KG1 (cell line): ENCODE measurements around the gene LUC7L2.
"Not testable (repeated sequence)": the region's sequence is repeated elsewhere in the genome, so short reads cannot be mapped to it uniquely, and the experiment has no call there.

Experiments used
- DNase-seq: peaks from one replicate; lab custom pipeline; 2025; lab: John Stamatoyannopoulos, UW

LUC7L2 gene

DNA sequence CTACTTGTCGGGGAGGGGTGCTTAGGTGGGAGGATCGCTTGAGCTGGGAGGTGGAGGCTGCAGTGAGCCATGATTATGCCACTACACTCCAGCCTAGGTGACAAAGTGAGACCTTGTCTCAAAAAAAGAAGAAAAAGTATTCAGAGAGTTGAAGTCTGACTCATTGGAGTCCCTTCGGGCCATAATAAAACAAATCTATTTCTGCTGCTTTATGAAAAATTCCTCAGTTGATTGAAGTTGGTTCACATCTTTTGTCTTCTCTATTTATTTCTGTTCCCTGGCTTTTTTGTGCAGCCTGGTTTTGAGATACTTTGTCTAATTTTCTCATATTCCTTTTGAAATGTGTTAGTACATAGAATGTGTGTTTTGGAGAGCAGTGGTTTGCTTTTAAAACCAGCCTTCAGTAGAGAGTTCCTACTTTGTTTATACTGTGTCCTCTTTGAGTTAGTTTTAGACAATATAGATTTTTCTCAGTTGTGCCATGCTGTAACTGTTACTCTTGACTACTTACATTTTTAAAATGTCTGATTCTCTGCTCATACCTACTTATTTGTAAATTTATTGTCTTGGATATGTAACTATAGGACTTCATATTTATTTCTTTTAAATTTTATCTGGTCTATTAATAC lies 36.7 kb downstream of the LUC7L2 start:
- no peak for DNase-seq

DNA sequence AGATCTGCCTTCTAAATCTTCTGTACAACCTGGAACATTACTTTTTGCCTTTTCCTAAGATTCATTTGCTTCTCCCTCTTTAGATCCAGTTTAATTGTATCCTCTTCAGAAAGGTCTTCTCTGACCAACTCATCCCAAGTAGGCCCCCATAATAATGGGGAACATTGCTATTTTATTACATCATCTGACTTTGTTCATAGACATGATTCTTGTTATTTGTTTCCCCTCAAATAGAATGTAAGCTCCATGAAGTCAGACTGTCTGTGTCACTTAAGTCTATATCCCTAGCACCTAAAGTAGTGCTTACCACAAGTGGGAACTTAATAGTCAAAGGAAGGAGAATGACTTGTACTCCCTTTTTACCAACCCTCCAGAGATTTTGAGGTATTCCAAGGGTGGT lies 37.5 kb downstream of the LUC7L2 start:
- no peak for DNase-seq

DNA sequence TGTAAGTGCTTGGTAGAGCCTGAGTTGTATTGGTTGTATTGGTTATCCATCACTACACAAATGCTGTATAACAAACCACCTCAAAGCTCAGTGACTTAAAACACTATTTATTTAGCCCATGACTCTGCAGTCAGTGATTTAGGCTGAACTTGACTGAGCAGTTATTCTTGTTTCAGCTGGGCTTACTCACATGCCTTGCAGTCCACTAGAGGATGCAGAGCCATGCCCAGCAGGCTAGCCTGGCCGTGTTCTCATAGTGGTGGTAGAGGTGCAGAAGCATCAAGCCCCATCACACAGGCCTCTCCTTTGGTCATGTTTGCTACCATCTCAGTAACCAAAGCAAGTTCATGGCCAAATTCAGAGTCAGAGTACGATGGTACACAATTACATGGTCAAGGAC lies 43.9 kb downstream of the LUC7L2 start:
- DNase-seq = no peak

- no peak for DNase-seq
Observed at GRCh38 chr7:139407555-139407954, 47.9 kb downstream of the LUC7L2 start.

DNA sequence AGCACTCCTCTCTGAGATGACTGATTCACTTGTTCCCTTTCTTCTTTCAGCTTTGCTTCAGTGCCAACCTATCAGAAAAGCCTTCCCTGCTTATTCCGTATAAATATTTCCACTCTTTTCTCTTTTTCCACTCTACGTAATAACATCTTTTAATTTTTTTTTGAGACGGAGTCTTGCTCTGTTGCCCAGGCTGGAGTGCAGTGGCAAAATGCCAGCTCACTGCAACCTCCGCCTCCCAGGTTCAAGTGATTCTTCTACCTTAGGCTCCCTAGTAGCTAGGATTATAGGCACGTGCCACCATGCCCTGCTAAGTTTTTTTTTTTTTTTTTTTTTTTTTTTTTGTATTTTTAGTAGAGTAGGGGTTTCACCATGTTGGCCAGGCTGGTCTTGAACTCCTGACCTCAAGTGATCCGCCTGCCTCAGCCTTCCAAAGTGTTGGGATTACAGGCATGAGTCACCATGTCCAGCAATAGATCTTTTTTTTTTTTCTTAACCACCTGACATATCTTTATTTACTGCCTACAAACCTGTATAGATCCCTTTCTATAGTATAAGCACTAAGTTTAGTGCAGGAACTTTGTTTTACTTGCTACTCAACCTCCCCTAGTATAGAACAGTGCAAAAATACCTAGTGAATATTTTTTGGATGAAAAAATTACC lies 55.2 kb downstream of the LUC7L2 start:
- DNase-seq = not testable (repeated sequence)

- DNase-seq = no peak
Observed at GRCh38 chr7:139416405-139416804, 56.7 kb downstream of the LUC7L2 start.

DNA sequence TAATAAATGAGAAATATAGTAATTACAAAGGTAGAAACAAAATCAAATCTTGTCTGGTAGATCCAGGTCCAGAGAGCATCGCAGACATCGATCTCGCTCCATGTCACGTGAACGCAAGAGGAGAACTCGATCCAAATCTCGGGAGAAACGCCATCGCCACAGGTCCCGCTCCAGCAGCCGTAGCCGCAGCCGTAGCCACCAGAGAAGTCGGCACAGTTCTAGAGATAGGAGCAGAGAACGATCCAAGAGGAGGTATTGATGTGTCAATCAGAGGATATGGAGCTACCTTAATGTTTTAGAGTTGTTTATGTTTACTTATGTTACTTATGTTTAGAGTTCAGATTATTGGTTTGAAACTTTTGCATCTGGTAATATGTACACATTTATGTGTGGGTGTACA lies 57.8 kb downstream of the LUC7L2 start:
- no peak for DNase-seq

DNA sequence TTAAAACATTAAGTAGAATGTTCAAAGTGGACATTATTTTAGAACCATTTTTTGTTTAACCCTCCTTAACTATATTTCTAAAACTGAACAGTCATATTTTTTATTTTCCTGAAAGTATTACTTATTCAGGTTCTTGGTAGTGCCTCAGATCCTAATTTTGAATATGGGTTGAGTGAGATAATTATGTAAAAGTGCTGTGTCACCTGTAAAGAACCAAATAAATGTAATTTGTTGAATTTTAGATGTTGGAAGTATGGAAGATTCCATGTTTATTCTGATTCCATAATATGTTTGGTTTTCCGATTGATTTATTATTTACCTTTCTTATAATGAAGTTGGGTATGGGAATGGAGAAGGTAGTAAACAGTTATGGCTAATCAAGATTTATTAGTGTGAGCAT lies 61.4 kb downstream of the LUC7L2 start:
- no peak for DNase-seq

DNA sequence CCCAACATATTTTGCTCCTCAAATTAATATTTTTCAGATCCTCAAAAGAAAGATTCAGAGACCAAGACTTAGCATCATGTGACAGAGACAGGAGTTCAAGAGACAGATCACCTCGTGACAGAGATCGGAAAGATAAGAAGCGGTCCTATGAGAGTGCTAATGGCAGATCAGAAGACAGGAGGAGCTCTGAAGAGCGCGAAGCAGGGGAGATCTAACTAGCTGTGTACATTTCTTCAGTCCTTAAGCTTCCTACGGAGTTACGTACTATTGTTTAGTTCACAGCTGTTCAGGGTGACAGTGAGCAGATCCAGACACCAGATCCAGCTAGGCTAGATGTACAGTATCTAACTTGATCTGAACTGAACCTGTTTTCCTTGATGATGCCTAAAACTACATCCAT lies 62.4 kb downstream of the LUC7L2 start:
- no peak for DNase-seq

DNA sequence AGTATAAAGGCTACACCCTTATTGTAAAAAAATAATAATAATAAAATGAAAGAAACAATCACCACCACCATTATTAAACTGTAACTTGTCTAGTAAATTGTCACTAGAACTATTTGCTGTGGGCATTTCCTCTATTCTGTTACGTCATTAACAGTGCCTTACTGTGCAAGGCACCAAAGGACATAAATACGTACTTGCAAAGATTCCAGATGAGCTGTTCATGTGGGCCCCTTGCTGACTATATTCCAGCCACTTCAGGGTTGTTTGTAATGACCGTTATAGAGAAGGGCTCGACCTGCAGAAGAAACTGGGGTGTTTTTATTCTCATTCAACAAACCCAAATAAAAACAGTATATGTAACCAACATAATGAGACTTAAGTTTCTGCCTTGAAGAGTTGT lies 63.4 kb downstream of the LUC7L2 start:
- no peak for DNase-seq

DNA sequence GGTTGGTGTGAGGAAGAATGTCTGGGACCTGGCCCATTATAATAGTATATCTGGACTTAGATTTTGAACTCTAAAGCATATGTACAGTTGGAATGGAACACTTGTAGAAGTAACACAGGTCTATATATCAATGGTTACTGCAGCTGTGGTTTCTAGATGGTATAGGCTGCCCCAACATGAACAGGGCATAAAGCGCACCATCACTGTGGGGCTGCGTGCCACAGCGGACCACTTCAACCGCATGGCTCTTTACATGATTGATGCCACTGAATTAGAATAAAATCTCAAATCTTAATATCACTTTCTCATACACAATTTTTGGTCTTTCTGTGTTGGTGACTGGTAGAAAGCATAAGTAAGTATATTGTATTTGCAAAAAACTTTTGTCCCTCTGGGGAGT lies 64.3 kb downstream of the LUC7L2 start:
- DNase-seq = no peak

DNA sequence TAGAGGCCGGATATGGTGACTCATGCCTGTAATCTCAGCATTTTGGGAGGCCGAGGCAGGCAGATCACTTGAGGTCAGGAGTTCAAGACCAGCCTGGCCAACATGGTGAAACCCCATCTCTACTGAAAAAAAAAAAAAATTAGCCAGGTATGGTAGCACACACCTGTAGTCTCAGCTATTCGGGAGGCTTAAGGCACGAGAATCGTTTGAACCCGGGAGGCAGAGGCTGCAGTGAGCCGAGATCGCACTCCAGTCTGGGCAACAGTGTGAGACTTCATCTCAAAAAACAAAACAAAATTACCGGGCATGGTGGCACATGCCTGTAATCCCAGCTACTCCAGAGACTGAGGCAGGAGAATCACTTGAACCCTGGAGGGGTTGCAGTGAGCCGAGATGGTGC lies 66.0 kb downstream of the LUC7L2 start:
- not testable (repeated sequence) for DNase-seq

DNA sequence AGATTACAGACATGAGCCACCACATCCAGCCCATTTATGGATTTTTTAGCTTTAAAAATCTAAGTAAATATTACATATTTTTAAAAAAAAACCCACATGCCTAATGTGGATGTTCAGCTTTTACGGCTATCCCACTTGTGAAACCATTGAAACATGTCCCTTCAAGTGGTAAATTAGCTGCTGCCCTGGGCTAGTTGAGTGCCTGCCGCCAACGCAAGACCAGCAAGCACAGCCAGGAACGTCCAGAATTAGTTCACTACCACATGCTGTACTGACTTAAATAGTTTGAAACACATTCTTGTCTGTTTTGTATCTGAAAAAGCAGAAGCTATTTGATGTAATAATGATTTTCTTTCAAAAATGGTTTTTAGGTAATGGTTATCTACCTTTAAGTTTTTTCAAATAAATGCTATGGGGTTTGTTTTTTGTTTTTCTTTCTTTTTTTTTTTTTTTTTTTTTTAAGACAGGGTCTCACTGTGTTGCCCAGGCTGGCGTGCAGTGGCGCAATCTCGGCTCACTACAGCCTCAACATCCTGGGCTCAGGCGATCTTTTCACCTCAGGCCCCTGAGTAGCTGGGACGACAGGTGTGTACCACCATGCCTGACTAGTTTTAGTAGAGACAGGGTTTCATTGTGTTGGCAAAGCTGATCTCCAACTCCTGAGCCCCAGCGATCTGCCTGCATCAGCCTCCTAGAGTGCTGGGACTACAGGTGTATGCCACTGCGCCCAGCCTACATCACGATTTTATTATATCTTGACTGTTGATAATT lies 66.7 kb downstream of the LUC7L2 start:
- no peak for DNase-seq

- no peak for DNase-seq
Observed at GRCh38 chr7:139427029-139427420, 67.3 kb downstream of the LUC7L2 start.

GRCh38 chr7:139427788-139428187 lies 68.1 kb downstream of the LUC7L2 start:
- DNase-seq = no peak

- not testable (repeated sequence) for DNase-seq
Observed at GRCh38 chr7:139429735-139430134, 70.0 kb downstream of the LUC7L2 start.

DNA sequence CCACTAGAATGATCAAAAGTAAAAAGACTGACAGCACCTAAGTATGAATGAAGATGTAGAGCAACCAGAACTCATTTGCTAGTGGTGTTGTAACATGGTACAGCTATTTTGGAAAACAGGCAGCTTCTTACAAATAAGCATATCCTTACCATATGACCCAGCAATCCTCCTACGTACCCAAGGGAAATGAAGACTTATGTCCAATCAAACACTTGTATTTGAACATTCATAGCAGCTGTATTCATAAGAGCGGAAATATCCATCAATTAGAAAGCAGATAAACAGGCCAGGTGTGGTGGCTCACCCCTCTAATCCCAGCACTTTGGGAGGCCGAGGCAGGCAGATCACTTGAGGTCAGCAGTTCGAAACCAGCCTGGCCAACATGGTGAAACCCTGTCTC lies 70.7 kb downstream of the LUC7L2 start:
- DNase-seq = no peak

- no peak for DNase-seq
Observed at GRCh38 chr7:139431010-139431409, 71.3 kb downstream of the LUC7L2 start.

DNA sequence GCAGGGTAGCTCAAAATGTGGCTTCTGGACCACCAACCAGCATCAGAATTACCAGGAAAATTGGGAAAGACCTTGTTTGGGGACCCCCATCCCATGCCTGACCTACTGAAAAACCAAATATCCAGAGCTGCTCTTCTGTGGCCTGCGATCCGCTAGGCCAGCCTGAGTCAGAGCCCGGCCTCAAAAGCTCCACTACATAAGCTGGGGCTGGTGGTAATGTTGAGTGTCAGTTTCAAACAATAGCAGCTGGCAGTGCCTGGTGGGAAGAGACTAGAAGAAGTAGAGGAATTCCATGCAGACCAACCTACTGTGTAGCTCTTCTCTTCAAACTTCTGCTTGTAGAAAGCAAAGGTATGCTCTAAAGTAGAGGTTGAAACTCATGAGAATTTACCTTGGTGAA lies 71.8 kb downstream of the LUC7L2 start:
- DNase-seq = no peak

DNA sequence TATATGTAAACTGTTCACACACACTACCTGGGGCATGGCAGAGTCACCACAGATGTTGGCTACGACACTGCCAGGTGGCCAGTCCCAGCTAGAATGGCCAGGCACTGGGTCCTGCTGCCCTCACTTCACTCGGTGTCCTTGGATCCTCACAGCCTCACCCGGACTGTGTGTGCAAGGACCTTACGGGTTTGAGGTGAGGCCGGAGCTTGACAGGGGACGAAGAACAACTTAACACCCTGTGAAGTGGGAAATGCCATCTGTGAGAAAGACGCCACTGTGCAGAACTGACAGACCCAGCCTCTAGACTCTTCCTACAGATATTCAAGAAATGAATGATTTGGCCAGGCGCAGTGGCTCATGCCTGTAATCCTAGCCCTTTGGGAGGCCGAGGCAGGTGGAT lies 77.1 kb downstream of the LUC7L2 start:
- no peak for DNase-seq

GRCh38 chr7:139439375-139439774 lies 79.7 kb downstream of the LUC7L2 start:
- DNase-seq = no peak

- no peak for DNase-seq
Observed at GRCh38 chr7:139441961-139442360, 82.3 kb downstream of the LUC7L2 start.
